ENCODE results near the gene SH2D3A.
"Not testable (repeated sequence)": the region's sequence is repeated elsewhere in the genome, so short reads cannot be mapped to it uniquely, and the experiment has no call there.

The SH2D3A gene

DNA sequence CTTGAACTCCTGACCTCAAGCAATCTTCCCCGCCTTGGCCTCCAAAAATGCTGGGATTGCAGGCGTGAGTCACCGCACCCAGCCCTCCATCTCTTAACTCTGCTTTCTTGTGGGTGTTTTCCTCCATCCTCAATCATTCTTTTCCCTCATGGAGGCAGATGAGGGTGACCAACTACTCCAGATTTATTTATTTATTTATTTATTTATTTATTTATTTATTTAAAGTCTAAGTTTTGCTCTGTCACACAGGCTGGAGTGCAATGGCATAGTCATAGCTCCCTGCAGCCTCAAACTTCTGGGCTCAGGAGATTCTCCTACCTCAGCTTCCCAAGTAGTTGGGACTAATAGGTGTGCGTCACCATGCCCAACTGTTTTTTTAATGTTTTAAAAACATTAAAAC, 20.2 kb upstream of the SH2D3A start:
- no peak for DNase-seq

DNA sequence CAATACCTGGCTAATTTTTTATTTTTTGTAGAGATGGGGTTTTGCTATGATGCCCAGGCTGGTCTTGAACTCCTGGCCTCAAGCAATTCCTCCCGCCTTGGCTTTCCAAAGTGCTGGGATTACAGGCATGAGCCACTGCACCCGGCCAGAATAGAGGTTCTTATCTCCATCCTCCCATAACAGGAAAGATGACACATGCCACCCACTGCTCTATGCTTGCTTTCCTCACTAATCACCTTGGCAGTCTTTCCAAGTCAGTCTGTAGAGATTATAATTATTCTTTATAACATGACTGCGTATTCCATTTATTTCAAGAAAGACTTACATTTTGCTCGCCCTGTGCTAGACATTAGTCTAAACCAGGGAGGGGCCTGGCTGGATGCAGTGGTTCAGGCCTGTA, 12.0 kb upstream of the SH2D3A start:
- DNase-seq = no peak

DNA sequence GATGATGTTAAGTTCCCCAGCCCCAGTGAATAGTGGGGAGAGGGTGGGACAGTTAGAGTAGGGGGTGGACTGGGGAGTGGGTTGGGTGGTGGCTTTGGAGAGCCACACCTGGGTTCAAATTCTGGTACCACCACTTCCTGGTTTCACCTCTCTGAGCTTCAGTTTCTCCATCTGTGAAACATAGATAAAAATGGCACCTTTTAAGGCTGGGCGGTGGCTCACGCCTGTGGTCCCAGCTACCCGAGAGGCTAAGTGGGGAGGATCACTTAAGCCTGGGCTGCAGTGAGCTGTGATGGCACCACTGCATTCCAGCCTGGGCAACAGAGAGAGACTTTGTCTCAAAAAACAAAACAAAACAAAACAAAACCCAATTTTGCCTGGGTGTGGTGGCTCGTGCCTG, 11.2 kb upstream of the SH2D3A start:
- DNase-seq = no peak

DNA sequence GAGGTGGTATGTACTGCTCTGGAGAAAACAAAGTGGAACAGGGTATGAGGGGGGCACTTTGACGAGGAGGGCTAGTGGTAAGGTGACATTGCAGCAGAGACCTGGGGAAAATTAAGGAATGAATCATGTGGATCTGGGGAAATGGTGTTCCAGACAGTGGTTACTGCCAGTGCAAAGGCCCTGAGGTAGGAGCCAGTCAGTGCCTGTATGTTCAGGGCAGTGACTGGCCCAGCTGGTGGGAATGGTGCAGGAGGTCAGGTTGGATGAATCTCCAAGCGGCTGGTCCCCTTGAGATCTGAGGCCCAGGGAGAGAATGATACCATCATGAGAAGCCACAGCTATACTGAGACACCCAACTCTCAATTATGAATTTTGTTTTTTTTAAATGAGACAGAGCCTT, 10.2 kb upstream of the SH2D3A start:
- no peak for DNase-seq

DNA sequence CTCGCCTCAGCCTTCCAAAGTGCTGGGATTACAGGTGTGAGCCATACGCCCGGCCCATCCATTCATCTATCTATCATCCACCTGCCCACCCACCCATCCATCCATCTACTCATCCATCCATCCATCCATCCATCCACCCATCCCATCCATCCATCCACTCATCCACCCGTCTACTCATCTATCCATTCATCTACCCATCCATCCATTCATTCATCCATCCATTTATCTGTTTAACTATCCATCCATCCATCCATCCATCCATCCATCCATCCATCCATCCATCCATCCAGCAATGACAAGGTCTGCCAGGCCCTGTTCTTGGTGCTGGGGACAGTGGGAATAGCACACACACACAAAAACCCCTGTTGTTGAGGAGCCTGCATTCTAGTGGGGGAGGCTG, 9.8 kb upstream of the SH2D3A start:
- DNase-seq = no peak

DNA sequence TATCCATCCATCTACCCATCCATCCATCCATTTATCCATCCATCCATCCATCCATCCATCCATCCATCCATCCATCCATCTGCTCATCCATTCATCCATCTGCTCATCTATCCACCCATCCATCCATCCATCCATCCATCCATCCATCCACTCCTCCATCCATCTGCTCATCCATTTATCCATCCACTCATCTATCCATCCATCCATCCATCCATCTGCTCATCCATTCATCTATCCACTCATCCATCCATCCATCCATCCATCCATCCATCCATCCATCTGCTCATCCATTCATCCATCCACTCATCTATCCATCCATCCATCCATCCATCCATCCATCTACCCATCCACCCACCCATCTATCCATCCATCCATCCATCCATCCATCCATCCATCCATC, 8.8 kb upstream of the SH2D3A start:
- DNase-seq = not testable (repeated sequence)

DNA sequence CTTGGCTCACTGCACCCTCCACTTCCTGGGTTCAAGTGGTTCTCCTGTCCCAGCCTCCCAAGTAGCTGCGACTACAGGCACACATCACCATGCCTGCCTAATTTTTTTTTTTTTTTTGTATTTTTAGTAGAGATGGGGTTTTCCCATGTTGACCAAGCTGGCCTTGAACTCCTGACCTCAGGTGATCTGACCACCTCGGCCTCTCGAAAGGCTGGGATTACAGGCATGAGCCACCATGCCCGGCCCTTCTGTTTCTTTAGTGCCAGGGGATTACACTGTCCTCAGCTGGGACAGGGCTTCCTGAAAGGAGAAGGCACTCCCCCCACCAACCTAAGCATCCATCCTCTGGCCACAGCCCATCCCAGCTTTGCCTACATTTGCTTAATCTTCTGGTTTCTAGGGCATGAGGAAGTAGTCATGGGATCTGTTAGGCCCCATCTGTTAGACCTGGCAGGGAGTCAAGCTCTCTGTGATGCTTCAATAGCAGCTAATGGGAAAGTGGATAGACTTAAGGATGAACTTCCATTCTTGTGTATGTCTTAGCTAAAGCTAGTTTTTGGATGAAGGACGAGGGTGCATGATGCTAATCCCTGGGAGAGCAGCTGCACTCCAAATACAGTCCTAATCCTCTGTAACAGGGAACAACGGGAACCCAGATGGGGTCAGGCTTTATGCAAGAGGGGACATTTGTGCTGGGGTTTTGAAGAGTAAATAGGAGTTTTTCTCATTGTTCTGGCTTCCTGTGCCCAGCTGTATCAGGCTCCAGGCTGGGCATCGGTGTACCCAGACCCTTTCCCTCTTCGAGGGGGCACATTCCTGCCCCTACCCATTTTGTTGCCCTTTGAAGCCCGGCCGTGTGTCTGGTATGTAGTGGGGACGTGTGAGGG, 7.8 kb upstream of the SH2D3A start:
- DNase-seq = no peak

DNA sequence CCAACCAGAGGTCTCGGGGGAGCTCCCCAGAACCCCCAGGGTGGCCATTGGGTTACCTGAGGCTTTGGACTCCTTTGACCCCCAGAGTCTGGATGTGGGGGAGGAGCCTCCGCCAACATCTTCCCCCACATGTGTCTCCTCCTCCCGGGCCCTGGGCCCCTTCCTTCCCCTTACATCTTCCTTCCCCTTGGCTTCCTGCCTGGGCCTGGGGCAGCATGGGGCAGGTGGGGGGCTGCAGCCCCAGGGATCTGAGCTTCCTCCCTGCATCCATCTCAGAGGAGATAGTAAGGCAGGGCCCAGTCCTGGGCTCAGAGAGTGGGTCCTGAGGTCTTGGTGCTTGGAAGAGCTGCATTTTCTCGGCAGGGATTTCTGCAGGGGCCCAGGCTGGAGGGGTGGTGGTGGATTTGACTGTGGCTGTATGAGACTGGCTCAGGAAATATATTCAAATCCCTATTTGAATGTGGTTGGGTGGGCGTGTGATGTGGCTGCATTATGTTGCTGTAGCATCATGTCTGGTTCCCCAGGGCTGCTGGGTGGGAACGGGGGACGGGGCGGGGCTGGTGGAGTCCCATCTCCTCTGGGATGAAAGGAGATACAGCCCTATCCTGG, 6.2 kb upstream of the SH2D3A start:
- DNase-seq = peak; percentile 56

DNA sequence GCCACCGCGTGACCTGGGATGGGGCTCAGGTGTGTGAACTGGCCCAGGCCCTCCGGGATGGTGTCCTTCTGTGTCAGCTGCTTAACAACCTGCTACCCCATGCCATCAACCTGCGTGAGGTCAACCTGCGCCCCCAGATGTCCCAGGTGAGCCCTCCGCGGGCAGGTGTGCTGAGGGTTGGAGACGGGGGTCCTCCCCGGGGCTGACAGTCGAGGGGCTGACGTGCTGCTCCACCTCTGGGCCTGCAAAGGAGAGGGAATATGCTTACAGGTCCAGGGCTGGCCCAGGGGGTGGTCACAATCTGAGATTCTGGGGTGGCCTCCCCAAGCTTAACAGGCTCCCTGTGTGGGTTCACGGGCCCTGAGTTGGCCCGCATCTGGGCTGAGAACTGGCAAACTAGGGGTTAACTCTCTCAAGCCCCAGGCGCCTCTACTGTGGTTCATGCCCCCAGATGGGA, 5.7 kb upstream of the SH2D3A start:
- DNase-seq = no peak

DNA sequence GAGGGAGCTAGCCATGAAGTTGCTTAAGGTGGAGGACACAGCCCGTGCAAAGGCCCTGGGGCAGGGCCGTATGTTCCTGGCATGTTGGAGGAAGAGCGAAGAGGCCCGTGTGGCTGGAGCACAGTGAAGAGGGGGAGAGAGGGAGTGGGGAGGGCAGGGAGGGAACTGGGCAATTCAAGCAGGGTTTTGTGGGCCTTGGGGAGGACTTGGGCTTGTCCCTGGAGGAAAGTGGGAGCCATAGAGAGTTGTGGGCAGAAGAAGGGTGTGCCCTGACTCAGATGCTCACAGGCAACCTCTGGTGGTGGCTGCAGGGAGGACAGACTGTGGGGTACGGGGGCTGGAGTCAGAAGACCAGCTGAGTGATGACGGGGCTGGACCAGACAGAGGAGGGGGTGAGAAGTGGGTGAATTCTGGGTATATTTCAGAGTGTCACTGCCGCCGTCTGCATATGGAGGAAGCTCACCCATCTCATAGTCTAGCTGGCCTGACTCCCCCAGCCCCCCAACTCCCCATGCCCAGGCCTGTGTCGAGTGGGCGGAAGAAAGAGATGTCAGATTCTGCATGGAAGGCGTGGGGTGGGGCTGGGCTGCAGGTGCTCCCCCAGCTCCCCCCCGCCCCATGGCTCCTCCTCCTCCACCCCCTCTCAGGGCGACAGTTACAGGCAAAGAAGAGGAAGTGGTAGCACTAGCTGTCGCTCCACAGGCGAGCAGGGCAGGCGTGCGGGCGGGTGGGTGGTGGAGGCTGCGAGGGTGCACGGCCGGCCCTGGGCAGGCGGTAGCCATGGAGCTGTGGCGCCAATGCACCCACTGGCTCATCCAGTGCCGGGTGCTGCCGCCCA, 5.0 kb upstream of the SH2D3A start, which contains the start of gene VAV1:
Gene VAV1, plus strand, starts transcription at position 681 of the 838 bp plus-strand sequence. Its CDS starts 100 bp downstream, at position 781.
- peak; percentile 77 for DNase-seq

DNA sequence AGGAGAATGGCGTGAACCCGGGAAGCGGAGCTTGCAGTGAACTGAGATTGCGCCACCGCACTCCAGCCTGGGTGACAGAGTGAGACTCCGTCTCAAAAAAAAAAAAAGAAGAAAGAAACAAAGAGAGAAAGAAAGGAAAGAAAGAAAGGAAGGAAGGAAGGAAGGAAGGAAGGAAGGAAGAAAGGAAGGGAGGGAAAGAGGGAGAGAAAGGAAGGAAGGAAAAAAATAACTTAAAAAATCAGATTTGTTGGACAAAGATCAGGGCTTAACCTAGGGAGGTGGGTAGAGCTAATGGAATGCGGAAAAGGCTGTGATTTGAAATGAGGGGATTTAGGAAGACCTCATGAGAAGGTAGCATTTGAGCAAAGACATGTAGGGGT, 4.4 kb upstream of the SH2D3A start:
- DNase-seq = not testable (repeated sequence)

DNA sequence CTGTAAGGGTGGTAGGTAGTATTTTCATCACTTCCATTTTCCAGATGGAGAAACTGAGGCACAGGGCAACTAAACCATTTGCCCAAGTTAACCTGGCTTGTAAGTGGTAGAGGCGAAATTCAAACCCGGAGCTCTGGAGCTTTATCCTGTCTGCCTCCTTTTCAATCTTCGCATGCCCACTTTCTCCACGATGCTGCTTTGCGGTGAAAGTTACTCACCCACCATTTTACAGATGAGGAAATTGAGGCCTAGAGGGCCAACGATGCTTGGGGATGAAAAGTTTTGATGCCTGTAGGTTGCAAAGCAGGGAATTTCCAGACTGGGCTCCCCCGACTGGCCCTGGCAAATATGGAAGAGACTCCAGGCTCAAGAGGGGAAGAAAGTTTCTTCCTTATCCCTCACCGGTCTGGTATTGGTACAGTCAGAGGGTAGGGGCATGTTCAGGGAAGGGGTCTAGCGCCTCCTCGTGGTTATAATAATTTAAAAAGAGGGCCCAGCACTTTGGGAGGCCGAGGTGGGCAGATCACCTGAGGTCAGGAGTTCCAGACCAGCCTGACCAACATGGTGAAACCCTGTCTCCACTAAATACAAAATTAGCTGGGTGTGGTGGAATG, 1.9 kb upstream of the SH2D3A start:
- no peak for DNase-seq

DNA sequence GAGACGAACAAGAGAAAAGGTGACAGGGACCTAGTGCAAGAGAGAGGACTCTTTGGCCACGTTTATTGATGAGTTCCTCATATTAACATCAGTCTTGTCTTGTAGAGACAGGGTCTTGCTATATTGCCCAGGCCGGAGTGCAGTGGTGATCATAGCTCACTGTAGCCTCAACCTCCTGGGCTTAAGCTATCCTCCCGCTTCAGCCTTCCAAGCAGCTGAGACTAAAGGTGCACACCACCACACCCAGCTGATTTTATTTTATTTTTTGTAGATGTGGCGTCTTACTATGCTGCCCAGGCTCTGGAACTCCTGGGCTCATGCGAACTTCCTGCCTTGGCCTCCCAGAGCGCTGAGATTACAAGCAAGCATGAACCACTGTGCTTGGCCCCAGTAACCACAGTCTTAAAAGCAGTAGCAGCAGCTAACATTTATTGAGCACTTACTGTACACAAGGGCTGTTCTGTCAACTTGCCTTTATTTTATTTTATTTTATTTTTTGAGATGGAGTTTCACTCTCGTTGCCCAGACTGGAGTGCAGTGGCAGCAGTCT, 1.1 kb upstream of the SH2D3A start:
- DNase-seq = no peak

DNA sequence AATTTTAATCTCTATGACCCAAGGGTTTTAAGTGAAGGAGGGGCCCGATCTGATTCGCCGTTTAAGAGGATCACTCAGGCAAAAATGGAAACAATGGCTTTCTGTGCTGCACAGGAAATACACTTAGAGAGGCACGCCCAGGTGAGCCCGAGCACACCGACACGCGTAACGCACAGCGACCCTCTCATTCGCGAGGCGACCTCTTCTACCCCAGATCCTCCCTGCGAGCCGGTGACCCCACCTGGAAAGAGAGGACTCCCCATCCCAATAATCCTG, 216 bp downstream of the SH2D3A start:
- DNase-seq = peak; percentile 54

DNA sequence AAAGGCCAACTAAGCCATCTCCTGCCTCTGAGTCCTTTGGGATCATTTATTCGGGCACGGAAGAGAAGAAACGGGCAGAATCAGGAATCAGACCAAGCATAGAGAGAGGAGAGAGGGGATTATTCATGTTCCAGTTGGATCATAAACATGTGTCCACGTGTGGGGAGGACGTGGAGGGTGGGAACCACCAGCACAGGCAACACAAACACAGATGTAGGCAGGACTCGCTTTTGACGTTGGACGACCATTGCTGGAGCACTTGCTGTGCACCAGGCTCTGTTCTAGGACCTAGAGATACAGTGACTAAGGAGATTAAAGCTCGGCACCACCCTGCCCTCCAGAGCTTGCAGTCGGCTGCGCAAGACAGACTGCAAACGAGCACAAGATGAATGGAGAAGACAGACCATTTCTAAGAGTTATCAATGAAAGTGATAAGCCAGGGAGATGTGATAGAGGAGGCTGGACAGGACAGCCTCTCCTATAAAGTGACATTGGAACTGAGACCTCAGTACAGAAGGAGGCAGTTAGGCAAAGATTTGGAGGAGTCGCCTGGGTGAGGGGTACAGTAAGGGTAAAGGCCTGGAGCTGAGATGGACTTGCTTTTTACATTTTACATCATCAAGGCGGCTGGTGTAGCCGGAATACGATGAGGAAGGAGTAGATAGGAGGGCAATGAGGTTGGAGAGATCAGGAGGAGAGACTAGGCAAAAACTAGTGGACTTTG, 716 bp downstream of the SH2D3A start:
- no peak for DNase-seq

DNA sequence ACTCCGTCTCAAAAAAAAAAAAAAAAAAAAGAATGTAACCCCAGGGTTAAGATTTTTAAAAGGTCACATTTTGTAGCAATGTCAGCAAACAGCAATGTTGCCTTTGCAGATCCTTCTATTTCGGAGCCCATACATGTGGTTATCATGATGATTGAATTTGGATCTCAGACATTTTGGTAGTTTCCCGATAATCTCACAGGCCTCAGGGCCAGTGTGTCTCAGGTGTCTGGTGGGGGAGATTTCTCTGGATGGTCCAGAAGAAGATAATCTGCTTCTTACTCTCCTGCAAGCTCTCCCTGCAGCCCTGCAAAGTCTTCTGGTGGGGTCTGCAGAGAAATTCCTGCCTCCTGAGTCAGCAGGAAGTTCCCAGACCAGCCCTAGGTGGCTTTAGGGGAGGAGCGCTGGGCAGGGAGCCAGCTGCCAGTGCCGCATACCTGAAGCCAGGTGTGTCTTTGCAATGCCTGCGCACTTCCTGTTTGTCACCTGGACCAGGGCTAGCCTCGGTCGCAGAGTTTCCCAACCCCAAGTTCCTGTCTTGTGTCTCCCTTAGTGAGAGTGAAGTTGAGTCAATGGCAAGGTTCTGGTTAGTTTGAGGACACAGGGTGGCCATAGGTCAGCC, 1.4 kb downstream of the SH2D3A start:
- DNase-seq = no peak

DNA sequence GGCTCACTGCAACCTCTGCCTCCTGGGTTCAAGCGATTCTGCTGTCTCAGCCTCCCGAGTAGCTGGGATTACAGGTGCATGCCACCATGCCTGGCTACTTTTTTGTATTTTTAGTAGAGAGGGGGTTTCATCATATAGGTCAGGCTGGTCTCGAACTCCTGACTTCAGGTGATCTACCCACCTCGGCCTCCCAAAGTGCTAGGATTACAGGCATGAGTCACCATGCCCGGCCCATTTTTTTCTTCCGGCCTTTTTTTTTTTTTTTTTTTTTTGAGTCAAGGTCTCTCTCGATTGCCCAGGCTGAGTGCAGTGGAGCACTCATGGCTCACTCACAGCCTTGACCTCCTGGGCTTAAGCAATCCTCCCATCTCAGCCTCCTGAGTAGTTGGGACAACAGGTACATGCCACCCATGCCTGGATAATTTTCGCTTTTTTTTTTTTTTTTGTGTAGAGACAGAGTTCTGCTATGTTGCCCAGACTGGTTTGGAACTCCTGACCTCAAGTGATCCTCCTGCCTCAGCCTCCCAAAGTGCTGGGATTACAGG, 4.9 kb downstream of the SH2D3A start:
- DNase-seq = not testable (repeated sequence)

DNA sequence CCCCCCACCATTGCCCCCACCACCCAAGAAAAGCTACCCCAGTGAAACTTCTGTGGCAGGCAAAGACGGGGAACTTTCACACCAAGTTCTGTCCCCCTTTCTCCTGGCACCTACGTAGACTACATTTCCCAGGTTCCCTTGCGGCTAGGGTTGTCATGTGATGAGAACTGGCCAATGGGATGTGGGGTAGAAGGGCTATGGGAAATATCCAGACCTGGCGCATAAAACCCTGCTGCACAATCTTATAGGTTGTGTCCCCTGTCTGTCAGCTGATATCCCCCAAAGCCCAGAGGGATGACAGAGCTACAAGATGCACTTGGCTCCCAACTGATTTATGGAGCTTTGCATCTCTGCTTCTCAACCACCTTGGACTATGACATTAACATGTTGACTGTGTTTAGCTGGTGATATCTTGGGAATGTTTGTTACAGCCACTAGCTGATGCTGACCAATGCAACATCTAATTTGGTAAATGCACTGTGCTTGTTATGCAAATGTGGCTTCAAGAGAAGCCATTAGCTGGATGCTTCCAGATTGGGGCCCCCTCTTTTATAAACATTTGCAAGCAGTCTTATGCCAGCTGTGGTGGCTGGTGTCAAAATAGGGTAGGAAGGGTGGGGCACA, 6.1 kb downstream of the SH2D3A start:
- no peak for DNase-seq

DNA sequence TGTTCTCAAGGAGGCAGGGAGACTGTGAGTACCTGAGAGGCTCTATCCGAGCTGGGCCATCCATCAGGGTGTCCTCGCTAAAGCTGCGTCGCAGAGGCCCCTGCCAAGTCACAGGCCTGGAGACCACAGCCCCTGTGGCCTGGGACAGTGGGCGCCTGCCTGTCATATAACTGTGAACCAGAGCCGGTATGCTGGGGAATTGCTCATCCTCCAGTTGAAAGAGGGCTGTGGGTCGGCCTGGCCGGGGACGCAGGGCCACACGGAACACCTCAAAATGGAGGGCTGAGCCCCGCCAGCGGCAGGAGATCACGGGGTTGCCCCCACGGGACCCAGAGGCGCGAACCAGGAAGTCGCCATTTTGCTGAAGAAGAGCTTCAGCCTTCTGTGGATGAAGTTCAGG, 6.6 kb downstream of the SH2D3A start:
- no peak for DNase-seq

DNA sequence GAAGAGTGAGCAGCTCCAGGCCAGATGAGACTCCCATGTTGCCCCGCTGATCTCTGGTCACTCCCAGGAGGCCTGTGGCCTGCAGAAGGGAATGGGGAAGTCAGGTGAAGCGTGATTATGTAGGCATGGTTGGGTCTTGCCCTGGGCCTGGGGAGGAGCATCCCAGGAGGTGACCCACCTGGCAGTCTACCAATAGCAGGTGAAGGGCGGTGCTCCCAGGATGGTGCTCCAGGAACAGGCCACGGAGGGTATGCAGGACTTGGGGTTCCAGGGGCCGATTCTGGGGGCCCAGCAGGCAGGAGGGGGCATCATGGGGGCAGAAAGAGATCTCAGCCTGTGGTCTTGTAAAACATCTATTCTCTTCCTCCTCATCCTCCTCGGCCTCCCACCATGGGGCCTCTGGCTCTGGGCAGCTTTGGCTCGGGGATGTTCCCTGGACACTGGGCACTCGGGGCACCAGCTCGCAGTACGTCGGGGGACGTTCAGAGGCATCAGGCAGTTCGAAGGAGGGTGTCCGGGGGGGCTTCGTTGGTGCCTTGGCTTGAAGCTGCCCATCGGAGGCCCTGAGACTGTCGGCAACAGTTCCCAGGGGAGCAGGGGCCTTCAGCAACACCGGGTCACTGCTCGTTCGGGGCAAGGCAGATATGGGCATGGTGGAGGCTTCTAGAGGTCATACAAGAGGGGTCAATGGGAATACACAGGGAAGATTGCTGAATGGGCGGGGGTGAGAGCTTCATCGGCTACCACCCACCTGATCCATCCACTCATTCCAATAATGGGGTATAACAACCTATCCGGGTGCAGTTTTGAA, 12.4 kb downstream of the SH2D3A start:
- DNase-seq = no peak
